Activated naive CD4-positive, alpha-beta T cell treated with anti-CD3 and anti-CD28 coated beads, Interleukin-2, amount 10 ng/mL, durations not matched to agents 7 days and 5 days (primary cell): ENCODE measurements around the gene SELENOS.

Source experiments
- CTCF ChIA-PET: fragments of 350-600 bp; sonication (Branson Sonifier 250); formaldehyde crosslinking; loops from one replicate; lab custom pipeline; 2021; ENCODE audit warnings: antibody characterized with exemption; lab: Charles Lee
- DNase-seq: peaks from one replicate; pipeline ENCODE4 v3.0.0-alpha.2; 2020
- H3K27ac Mint-ChIP-seq: one replicate; pipeline ENCODE4 v1.8.0; 2021; ENCODE audit warnings: mild to moderate bottlenecking, moderate library complexity, mixed read lengths
- H3K27me3 Mint-ChIP-seq: one replicate; pipeline ENCODE4 v1.8.0; 2021; ENCODE audit warnings: mild to moderate bottlenecking, mixed read lengths
- H3K36me3 Mint-ChIP-seq: one replicate; pipeline ENCODE4 v1.8.0; 2021; ENCODE audit warnings: mixed read lengths
- H3K4me1 Mint-ChIP-seq: one replicate; pipeline ENCODE4 v1.8.0; 2021; ENCODE audit warnings: mixed read lengths
- H3K4me3 Mint-ChIP-seq: one replicate; pipeline ENCODE4 v1.8.0; 2021; ENCODE audit warnings: mild to moderate bottlenecking, moderate library complexity, mixed read lengths
- H3K9me3 Mint-ChIP-seq: one replicate; pipeline ENCODE4 v1.8.0; 2021; ENCODE audit warnings: mixed read lengths

Gene SELENOS, protein sequence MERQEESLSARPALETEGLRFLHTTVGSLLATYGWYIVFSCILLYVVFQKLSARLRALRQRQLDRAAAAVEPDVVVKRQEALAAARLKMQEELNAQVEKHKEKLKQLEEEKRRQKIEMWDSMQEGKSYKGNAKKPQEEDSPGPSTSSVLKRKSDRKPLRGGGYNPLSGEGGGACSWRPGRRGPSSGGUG

DNA sequence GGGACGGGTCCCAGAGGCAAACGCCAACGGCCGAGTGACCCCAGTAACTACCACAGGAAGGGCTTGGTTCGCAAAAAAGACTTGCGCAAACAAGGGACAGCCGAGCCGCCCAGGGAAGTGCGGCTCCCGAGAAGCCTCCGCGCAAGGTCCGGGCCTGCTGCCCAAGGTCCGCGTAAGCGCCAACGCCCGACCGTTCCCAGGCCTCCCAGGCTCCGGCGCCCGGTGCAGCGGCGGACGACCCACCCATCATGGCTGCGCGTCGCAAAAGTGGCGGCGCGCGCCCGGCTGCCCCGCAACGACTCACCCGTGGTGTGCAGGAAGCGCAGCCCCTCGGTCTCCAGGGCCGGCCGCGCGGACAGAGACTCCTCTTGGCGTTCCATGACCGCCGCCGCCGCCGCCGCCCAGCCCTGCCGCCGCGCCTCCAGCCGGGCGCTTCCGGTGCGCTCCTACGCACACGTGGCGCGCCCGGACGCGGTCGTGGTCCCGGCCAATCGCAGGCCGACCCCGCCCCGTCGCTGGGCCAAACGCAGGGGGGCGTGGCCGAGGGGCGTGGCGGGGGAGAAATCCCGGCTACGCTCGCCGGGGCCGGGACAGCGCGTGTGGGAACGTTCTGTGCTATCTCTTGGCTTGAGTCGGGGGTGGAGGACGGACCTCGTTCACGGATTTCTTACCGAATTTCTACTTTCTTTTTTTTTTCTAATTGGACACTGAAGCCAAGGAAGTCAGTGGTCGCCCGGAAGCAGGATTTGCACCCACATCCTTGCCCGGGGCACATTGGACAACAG, at the start of gene SELENOS:
Gene SELENOS (minus strand): TSS at position 448 of the 785 bp plus-strand sequence. CDS start 68 bp downstream, at position 380.
- peak within 1 kb of the TSS; percentile 93 for H3K4me3 Mint-ChIP-seq
- CTCF ChIA-PET: interaction anchor here (0.9 to 1.5 kb wide), 2 partner anchors 12 to 44 kb away, joined by 3 read pairs; no protein-coding TSS in a partner anchor
- no peaks in the 10 kb centered on the region for H3K9me3 Mint-ChIP-seq
- peak within 1 kb of the TSS; percentile 88 for H3K27ac Mint-ChIP-seq
- no peaks in the 10 kb centered on the region for H3K27me3 Mint-ChIP-seq
- peaks cover 56% of the 10 kb centered on the region for H3K36me3 Mint-ChIP-seq
- peaks cover 29% of the 10 kb centered on the region for H3K4me1 Mint-ChIP-seq
- DNase-seq: peak; percentile 91

DNA sequence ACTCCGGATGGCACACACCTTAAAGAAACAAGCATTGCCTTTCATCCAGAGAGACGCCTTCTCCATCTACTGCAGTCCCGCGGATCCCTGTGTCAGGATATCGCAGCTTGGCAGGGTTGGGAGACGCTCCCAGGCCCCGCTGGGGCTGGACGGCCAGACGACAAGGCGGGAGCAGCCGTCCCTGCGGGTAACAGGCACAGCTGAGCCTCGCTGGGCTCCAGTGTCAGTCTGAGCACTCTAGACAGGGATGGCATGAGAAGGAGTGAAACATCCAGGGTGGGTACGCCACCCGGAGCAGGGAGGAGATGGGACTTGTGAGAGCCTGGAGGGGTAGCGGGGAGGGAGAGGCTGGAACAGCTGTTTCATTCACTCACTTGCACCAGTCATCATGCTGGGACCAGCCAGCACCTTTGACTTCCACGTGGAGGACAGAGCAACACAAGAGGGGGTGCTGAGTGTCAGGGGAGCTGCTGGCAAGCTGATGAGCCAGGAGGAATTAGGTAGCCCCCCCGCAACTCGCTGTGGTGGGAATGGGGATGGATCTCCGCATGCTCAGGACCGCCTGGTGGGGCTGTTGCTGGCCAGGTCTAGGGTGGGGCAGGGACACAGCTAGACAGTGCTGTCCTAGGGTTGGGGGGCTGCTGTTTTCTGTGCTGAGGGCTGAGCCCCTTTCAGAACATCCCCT, 49.3 kb upstream of the SELENOS start:
- H3K27ac Mint-ChIP-seq: no peak overlapping the region
- peaks cover 14% of the 10 kb centered on the region for H3K27me3 Mint-ChIP-seq
- H3K36me3 Mint-ChIP-seq: no peaks in the 10 kb centered on the region
- no peak overlapping the region for H3K4me3 Mint-ChIP-seq
- no peaks in the 10 kb centered on the region for H3K9me3 Mint-ChIP-seq
- no peak for DNase-seq
- CTCF ChIA-PET: interaction anchor here (1.2 to 1.5 kb wide), 2 partner anchors 29 to 175 kb away, joined by 3 to 6 read pairs; no protein-coding TSS in a partner anchor
- peaks cover 3% of the 10 kb centered on the region for H3K4me1 Mint-ChIP-seq

DNA sequence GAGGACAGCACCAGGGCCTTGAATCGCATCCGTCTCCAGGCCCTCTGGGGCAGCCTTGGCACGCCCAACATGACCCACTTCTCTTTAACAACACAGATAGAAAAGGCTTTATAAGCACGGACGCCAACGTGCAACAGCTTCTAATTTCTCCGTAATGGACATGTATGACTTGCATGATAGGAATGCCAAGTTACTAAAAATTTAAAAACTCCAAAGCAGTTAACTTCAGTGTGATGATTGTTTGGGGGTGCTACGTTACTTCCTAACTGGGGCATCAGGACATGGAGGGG, 48.7 kb upstream of the SELENOS start:
- no peaks in the 10 kb centered on the region for H3K9me3 Mint-ChIP-seq
- no peak for DNase-seq
- peaks cover 6% of the 10 kb centered on the region for H3K4me1 Mint-ChIP-seq
- H3K4me3 Mint-ChIP-seq: no peak overlapping the region
- H3K27me3 Mint-ChIP-seq: peaks cover 14% of the 10 kb centered on the region
- no peaks in the 10 kb centered on the region for H3K36me3 Mint-ChIP-seq
- no peak overlapping the region for H3K27ac Mint-ChIP-seq
- CTCF ChIA-PET: interaction anchor here (1.2 kb wide), 1 partner anchor 28 kb away, joined by 3 read pairs; no protein-coding TSS in a partner anchor

DNA sequence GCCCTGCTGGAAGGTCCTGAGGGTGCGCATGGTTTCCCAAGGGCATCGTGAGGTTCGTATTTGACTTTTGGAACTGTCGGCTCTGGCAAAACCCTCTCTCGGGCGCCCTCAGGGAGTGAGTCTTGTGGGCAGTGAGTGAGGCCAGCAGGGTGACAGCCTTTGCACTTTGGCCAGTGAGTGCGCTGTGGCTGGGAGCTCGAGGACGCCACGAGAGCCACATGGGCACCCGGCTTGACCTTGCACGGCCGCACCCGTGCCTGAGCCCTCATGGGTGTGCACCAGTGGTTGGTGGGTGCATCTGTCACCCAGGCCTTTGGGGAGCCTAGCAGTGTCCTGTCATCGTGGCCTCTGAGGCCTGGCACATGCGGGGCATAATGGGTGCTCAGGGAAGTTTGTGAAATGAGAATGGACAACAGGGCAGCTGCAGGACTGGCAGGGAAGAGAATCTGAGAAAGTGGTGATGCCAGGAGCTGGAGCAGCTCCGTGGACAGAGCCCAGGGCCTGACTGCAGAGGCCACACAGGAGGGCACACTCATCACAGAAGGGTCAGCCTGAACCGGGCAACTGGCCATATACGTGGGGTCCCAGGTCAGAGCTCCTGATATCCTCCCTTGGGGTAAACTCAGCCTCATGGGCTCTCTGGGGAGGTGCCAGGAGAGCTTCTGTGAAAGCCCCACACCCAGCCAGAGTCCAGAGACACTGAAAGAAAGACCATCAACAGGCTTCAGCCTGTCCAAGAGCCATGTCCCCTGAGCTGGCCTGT, 48.2 kb upstream of the SELENOS start:
- no peak overlapping the region for H3K27ac Mint-ChIP-seq
- DNase-seq: no peak
- CTCF ChIA-PET: interaction anchor here (1.2 kb wide), 1 partner anchor 28 kb away, joined by 3 read pairs; no protein-coding TSS in a partner anchor
- H3K9me3 Mint-ChIP-seq: no peaks in the 10 kb centered on the region
- peaks cover 14% of the 10 kb centered on the region for H3K27me3 Mint-ChIP-seq
- peaks cover 12% of the 10 kb centered on the region for H3K4me1 Mint-ChIP-seq
- no peaks in the 10 kb centered on the region for H3K36me3 Mint-ChIP-seq
- no peak overlapping the region for H3K4me3 Mint-ChIP-seq

GRCh38 chr15:101324524-101325177, 47.4 kb upstream of the SELENOS start:
- CTCF ChIA-PET: no interaction called here
- Mint-ChIP-seq H3K4me1 (peaks cover 17% of the 10 kb centered on the region), H3K9me3 (no peaks in the 10 kb centered on the region), H3K27me3 (peaks cover 14% of the 10 kb centered on the region), H3K4me3 (no peak overlapping the region), H3K27ac (no peak overlapping the region), H3K36me3 (no peaks in the 10 kb centered on the region)
- no peak for DNase-seq

DNA sequence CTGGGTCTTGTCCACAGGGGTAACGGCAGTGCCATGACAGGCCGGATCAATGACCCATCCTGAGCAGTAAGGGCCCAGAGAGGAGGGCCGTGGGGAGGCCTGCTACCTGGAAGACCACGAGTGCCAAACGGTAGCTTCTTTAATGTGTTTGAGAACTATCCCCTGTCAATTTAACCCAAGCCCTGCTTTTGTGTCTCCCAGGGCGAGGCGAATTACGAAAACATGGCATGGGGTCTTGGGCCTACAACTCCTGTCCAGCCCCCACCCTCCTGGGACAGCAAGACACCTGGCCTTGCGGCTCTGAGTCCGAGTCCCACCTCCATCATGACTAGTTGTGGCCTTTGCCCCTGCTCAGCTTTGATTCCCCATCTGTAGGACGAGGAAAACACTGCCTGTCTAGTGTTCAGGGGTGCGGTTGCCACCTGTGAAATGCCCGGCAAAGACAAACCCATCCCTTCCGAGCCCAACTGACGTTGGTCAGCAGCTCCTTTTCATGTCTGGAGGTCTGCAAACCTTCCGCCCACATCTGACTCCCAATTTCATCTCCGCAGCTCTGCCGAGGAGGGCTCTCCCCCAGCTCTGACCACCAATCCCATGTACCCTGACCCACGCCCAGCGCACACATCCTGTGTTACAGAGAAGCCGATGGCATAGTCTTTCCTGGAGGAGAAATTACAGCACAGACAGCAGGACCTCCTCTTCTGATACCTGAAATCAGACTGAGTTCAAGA, 46.7 kb upstream of the SELENOS start:
- H3K9me3 Mint-ChIP-seq: no peaks in the 10 kb centered on the region
- H3K4me1 Mint-ChIP-seq: peaks cover 20% of the 10 kb centered on the region
- no peak overlapping the region for H3K27ac Mint-ChIP-seq
- no peaks in the 10 kb centered on the region for H3K36me3 Mint-ChIP-seq
- peaks cover 8% of the 10 kb centered on the region for H3K27me3 Mint-ChIP-seq
- CTCF ChIA-PET: no interaction called here
- no peak for DNase-seq
- no peak overlapping the region for H3K4me3 Mint-ChIP-seq

GRCh38 chr15:101322854-101323477, 45.7 kb upstream of the SELENOS start:
- H3K4me1 Mint-ChIP-seq: peaks cover 20% of the 10 kb centered on the region
- H3K27ac Mint-ChIP-seq: no peak overlapping the region
- no peaks in the 10 kb centered on the region for H3K9me3 Mint-ChIP-seq
- peaks cover 10% of the 10 kb centered on the region for H3K27me3 Mint-ChIP-seq
- H3K4me3 Mint-ChIP-seq: no peak overlapping the region
- CTCF ChIA-PET: interaction anchor here (1.4 to 5.2 kb wide), 2 partner anchors 133 to 179 kb away, joined by 3 to 46 read pairs; no protein-coding TSS in a partner anchor
- no peaks in the 10 kb centered on the region for H3K36me3 Mint-ChIP-seq
- DNase-seq: no peak

DNA sequence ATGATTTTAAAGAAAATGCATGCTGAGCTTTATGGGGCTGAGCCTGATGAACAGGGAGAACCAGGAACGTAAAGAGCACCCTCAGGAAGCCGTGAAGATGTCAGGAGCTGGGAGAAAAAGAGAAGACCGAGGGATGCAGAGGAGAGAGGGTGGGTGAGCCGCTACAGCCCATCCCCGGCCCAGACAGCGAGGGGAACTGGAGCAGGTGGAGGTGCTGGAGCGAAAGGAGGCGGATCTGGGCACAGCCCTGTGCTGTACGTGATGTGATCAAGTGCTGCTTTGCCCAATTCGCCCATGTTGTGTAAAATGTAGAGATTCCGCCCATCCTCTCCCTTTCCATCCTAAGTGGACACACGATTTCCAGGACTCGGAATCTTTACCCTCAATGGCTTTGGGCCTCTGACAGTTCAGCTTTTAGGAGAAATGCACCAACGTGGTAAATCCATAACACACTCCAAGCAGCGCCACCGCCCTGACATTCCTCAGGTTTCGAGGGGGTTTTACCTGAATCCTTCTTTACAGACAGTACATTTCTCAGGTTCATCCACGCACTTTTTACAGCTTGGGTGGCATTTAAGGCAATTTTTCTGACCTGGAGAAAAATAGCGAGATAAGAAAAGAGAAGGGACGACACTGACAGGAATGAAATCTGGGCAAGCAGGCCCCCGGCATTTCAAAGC, 44.9 kb upstream of the SELENOS start:
- Mint-ChIP-seq H3K9me3 (no peaks in the 10 kb centered on the region), H3K4me1 (peaks cover 20% of the 10 kb centered on the region), H3K36me3 (no peaks in the 10 kb centered on the region), H3K27me3 (peaks cover 10% of the 10 kb centered on the region), H3K4me3 (no peak overlapping the region), H3K27ac (no peak overlapping the region)
- CTCF ChIA-PET: interaction anchor here (1.4 to 5.2 kb wide), 4 partner anchors 10 to 319 kb away, joined by 3 to 46 read pairs (median 21); no protein-coding TSS in a partner anchor
- DNase-seq: no peak

- CTCF ChIA-PET: interaction anchor here (0.6 to 5.2 kb wide), 19 partner anchors 8 to 354 kb away, joined by 3 to 46 read pairs (median 6); partner anchors contain the start of gene SNRPA1
- Mint-ChIP-seq H3K27ac (peak overlapping the region; percentile 89), H3K4me3 (peak overlapping the region; percentile 58), H3K36me3 (no peaks in the 10 kb centered on the region), H3K27me3 (peaks cover 9% of the 10 kb centered on the region), H3K9me3 (no peaks in the 10 kb centered on the region), H3K4me1 (peaks cover 20% of the 10 kb centered on the region)
- peak; percentile 83 for DNase-seq
These were observed 43.3 kb upstream of the SELENOS start for GRCh38 chr15:101320501-101321052.

DNA sequence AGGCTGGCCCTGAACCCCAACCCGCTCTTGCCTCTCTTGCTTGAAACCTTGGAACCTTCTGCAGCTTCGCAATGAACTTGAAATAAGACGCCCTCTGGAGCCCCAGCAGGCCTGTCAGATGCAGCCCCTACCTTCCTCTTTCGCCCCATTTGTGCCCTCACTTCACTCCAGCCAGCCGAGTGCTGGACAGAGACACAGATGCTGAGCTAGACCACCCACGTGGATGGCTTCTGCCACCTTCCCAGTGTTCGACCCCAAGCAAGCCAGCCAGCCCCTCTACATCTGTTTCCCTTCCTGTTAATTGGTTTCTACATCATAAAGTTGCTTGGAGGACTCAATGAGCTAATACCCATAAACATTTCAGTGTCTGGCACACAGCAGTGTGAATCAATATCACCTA, 41.6 kb upstream of the SELENOS start:
- Mint-ChIP-seq H3K9me3 (no peaks in the 10 kb centered on the region), H3K4me1 (peaks cover 18% of the 10 kb centered on the region), H3K4me3 (no peak overlapping the region), H3K27me3 (peaks cover 9% of the 10 kb centered on the region), H3K36me3 (no peaks in the 10 kb centered on the region), H3K27ac (no peak overlapping the region)
- CTCF ChIA-PET: interaction anchor here (3.1 to 5.2 kb wide), 3 partner anchors 17 to 322 kb away, joined by 14 to 46 read pairs (median 27); no protein-coding TSS in a partner anchor
- DNase-seq: no peak

DNA sequence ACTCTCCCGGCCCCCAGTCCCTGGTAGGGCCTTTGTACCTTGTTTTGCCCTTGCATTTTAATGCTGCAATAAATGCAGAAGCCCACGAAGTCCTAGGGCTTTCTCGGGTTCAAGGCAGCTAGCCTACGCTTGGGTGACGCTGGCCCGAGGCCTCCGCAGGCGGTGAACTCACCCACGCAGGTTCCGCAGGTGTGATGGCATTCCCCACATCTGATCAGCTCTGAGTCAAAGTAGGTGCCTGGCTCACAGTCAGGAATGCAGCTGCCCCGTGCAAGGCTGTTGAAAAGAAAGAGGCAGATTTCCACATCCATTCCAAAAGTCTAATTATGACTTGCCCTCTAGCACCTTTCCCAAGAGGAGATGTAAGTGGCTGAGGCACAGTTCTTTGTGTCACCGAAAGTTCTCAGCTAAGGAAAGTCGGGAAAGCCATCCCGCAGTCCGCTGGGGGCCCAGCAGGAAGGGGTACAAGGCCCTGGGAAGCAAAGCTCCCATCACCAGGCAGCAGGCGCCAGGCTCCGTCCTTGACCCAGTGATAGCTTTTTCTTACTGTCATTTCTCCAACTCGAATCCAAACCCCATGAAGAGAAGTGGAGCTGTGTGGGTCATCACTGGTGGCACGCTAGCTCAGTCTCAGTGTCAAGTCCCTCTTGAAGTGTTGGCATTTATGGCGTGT, 41.0 kb upstream of the SELENOS start:
- Mint-ChIP-seq H3K9me3 (no peaks in the 10 kb centered on the region), H3K36me3 (no peaks in the 10 kb centered on the region), H3K4me1 (peaks cover 18% of the 10 kb centered on the region), H3K4me3 (no peak overlapping the region), H3K27me3 (peaks cover 9% of the 10 kb centered on the region), H3K27ac (no peak overlapping the region)
- DNase-seq: no peak
- CTCF ChIA-PET: interaction anchor here (3.1 to 5.2 kb wide), 3 partner anchors 16 to 323 kb away, joined by 14 to 46 read pairs (median 27); no protein-coding TSS in a partner anchor
